CD4-positive, alpha-beta T cell treated with Interferon alpha-2 for 1 hour (primary cell): ENCODE data around the gene DPH2.

Experiments
- DNase-seq, 2 donors: peaks; one replicate each; pipeline ENCODE4 v3.0.0-alpha.2; 2020 to 2022

Gene DPH2

DNA sequence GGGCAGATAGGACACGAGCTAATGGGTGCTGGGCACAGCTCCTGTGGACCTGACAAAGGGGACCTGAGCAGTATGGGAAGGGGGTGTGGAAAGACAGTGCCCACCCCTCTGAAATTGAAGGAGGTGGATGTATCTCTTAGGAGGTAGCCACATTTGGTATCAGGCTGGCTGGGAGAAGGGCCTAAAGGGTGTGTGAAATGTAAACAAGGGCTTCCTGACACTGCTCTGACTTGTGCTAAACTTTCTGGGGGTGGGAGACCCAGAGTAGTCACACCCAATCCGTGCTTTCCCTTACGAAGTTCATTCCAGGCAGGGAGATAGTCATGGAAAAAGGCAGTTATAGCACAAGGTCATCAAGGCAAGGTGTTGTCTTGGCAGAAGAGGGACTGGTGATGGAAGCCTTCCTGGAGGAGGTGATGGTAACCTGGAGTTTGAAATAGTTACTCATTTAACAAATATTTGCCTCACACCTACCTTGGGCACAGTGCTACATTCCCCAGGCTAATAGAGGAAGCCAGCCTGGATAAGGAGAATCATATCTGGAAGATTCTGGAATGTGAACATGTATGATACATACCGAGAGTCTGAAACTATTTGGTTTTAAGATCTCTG, 16.3 kb downstream of the DPH2 start:
- no peak for DNase-seq

DNA sequence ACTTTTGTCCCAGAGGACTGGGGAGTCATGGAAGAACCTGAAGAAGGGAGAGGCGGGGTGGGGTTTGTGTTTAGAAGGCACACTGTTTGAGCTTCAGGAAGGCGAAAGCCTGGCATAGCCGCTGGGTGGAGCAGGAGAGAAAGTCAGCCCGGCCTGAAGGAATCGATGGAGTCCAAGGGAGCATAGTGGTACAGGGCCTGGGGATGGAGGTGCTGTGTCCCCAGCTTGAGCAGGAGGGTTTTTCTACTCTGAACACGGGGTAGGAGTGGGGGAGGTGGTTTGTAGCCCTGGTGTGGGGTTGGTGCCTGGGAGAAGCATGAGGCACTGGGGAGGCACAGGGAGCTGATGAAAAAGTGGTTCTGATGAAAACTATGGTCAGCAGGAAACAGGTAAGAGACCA, 16.9 kb downstream of the DPH2 start:
- DNase-seq, result no peak

DNA sequence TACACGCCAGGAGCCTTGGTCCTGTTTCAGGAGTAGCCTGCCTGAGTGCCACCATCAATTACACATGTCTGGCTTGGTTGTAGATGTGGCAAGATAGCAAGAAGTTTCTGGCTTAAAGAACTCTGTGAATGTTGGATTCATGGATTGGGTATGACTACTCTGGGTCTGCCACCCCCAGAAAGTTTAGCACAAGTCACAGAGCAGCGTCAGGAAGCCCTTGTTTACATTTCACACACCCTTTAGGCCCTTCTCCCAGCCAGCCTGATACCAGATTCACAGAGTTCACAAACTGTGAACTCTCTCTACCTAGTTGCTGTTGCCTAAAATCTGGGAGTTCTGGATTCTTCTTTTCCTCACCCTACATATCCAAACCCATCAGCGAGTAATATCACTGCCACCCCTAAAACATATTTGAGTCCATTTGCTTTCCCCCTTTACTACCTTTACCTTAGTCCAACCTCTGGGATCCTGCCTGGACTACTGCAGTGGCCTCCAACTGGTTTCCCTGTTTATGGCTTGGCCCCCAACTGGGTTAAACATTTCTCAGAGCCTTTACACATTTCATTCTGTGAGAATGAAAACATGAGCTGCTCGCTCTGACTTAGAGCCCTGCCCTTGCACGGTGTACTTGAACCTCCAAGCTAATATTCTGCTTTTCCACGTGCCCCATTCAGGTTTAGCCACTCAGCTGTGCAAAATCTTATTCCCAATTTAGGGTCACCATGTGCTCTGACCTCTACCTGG, 17.5 kb downstream of the DPH2 start:
- no peak for DNase-seq

DNA sequence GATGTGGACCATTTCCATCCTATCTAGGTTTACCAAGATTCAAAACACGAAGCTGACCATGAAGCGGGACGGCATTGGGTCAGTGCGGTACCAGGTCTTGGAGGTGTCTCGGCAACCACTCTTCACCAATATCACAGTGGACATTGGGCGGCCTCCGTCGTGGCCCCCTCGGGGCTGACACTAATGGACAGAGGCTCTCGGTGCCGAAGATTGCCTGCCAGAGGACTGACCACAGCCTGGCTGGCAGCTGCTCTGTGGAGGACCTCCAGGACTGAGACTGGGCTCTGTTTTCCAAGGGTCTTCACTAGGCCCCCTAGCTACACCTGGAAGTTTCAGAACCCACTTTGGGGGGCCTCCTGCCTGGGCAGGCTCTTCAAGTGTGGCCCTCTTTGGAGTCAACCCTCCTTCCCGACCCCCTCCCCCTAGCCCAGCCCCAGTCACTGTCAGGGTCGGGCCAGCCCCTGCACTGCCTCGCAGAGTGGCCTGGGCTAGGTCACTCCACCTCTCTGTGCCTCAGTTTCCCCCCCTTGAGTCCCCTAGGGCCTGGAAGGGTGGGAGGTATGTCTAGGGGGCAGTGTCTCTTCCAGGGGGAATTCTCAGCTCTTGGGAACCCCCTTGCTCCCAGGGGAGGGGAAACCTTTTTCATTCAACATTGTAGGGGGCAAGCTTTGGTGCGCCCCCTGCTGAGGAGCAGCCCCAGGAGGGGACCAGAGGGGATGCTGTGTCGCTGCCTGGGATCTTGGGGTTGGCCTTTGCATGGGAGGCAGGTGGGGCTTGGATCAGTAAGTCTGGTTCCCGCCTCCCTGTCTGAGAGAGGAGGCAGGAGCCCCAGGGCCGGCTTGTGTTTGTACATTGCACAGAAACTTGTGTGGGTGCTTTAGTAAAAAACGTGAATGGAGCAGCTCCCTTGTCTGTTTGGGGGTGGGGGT, 20.7 kb downstream of the DPH2 start:
- DNase-seq, result no peak

DNA sequence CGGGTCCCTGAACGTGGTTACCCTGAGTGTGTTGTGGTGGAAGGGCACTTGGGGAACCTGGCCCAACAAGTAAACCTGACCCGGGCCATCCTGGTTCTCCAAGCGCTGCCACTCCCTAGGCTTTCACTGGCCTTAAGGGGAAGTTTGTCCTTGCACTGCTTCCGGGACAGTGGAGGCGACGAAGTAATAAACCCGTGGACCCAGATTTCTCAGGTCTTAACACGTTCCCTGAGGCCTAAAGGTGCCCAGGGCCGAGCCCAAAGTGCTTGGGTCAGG, 21.3 kb downstream of the DPH2 start:
- DNase-seq, result no peak

DNA sequence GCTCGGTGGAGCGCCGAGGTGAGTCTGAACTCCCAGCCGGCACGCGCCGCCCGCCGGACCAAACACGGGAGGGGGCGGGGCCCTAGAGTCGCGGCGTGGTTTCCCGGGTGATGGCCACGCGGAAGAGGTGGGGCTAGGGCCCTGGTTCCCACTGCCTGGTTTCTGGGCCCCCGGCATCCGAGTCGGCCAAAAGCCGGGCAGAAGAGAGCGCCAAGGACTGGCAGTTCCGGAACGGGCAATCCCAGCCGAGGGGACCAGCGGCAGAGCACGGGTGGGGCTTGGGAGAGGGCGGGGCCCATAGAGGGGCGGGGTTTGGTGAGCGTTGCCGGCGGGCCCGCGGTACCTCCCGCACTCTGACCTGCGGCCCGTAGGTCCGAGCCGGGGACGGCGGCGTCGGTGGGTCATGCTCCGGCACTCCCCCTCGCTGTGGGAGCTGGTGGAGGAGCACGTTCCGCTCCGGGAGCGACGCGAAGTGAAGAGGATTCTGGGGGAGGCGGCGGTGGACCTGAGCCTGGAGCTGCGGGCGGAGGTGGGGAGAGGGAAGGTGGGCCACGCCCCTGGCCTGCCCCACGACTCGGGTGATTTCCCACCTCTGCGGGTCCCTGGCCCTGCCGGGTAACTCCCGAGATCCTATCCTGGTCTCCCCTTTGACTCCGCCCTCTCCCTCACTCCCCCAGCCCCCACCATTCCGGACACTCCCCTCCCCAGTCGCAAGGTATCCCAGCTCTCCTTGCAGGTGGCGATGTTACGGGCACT, 21.8 kb downstream of the DPH2 start, which contains the start of gene CCDC24:
Gene CCDC24 (plus strand): TSS at position 124 of the 756 bp plus-strand sequence. CDS start 280 bp downstream, at position 404.
- peak; percentile 72 to 83 for DNase-seq

DNA sequence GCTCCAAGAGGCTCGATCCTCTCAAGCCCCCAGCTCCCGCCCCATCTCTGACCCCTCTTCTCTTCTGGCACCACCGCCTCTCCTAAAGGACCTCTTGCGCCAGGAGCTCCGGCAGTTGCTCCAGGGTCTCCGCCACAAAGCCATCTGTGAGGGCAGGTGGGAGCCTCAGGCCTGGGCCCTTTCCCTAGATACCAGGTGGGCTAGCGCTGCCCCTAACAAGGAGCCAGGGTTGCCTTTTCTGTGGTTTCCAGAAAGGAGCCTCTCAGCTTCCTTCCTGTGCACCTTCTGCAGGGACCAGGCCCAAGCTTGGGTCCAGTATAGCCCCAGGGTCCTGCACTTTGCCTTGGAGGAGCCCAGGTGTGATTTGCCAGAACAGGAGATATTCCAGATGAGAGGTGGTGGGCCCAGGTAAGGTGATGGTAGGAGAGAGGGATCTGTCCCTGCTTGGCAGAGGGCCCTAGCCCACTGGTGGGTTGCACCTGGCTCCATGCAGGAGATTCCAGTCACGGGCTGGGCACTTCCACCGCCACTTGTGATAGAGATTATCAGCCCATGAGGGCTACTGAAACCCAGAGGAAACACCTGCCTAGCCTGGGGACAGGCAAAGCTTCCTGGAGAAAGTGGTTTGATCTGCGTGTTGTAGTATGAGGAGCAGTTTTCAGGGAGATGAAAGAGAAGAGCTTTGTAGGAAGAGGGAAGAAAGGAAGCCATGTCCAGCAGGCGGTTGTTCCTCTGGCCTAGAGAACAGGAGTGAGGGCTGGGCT, 22.6 kb downstream of the DPH2 start:
- no peak for DNase-seq

DNA sequence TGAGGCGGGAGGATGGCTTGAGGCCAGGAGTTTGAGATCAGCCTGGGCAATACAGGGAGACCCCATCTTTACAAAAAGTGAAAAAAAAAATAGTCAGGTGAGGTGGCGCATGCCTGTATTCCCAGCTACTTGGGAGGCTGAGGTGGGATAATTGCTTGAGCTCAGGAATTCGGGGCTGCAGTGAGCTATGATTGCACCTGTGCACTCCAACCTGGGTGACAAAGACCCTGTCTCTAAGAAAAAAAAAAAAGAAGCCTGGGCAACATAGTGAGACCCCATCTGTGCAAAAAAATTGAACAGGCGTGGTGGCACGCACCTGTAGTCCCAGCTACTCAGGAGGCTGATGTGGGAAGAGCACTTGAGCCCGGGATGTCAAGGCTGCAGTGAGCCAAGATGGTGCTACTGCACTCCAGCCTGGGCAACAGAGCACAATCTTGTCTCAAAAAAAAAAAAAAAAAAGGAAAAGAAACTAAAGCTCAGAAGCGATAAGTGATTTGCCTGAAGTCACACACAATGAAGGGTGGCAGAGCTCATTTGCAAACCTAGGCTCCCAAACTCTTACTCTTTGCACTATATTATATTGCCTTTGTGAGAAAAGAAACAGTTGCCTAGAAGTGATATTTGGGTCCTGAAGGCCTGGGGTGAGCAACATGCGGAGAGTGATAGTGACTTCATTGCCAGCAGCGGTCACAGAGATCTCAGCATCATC, 23.6 kb downstream of the DPH2 start:
- DNase-seq, result no peak

DNA sequence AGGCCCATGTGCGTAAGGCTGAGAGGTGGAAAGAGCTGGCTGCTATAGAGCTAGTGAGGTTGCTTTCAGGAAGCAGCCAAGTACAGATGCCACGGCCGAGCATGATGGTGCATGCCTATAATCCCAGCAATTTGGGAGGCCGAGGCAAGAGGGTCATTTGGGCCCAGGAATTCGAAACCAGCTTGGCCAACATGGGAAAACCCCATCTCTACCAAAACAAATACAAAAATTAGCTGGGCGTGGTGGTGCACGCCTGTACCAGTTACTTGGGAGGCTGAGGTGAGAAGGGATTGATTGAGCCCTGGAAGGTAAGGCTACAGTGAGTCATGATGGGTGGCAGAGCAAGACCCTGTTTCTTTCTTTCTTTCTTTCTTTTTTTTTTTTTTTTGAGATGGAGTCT, 24.3 kb downstream of the DPH2 start:
- no peak for DNase-seq

DNA sequence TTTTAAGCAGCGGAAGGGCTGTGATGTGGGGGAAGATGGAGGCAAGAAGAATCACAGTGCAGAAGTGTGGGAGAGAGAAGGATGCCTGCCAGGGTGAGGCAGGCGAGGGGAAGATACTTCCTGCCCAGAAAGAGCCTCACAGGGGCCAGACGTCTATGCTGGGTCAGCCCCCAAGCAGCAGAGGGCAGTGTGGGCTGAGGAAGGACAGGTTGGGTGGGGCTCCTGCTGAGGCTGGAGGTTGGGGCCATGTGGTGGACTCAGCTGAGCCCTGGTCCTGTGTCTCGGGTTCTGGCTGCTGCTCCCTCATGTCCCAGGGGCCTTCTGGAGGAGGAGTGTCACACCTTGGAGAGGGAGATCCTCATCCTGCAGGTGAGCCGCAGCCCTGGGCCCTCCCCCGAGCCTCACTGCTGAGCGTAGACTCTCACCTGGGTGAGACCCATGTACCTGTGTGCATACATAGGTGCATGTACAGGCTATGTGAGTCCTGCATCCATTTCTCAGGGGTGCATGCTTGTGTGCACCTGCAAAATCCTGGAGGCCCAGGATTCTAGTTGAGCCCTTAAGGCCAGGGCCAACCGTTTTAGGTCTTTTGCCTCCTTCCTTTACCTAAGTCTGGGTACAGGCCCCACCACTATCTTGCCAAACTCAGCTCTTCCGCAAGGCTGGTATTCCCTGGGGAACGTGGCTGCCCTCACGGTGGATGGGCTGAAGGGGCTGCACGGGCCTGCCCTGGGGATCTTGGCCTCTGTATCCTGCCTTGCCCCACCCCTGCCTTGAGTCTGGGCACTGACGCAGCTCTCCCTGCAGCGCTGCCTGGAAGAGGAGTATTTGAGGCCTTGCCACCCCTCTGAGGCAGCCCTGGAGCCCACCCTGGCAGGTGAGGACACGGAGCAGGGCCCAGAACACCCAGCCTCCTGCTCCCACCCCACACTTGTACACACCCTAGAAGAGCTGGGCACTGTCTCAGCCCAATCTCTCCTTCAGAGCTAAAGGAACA, 25.3 kb downstream of the DPH2 start:
- no peak for DNase-seq

DNA sequence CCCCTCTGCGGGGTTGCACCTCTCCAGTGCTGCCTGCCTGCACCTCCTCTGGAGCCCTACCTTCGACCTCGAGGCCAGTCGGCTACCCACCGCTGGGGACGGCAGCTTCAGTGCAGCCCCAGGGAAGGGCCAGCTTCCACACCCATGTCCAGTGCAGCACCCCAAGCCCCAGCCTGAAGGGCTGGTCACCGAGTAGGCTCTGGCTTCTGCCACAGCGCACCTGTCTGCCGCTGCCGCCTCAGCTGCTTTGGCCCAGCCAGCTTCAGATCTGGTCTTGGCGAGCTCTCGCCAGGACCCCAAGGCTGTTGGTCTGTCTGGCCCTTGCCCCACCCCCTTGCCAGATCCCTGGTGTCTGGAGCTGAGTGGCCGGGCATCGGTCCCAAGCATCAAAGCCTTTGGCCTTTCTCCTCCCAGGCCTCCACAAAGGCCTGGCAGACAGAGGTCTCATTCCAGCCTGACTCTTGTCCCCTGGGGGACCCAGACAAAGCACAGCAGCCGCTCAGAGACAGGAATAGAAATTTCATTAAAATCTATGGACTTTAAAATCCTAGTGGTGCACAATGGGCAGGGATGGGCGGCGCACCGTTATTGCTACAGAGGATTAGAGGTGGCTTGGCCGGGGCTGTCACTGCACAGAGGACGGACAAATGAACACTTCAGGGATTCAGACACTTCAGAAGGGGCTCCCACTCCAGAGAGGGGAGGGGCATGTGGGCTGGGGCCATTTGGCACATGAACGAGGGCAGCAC, 26.3 kb downstream of the DPH2 start:
- DNase-seq, result no peak

DNA sequence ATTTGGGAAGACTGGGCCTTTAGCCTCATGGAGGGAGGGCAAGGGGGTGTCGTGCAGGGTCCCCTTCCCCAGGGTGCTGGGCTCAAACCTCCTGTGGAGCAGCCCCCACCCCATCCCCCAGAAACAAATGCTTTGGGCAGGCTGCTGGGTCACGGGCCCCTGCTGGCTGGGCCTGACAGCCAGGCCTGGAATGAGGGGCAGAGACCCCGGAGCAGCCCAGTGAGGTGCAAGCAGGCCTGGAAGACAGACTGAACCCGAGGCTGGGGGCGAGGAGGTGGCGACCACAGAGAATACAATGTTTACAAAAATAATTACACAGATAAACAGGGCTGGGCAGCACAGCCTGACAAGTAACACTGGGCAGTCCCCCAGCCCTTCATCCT, 26.9 kb downstream of the DPH2 start:
- no peak for DNase-seq

DNA sequence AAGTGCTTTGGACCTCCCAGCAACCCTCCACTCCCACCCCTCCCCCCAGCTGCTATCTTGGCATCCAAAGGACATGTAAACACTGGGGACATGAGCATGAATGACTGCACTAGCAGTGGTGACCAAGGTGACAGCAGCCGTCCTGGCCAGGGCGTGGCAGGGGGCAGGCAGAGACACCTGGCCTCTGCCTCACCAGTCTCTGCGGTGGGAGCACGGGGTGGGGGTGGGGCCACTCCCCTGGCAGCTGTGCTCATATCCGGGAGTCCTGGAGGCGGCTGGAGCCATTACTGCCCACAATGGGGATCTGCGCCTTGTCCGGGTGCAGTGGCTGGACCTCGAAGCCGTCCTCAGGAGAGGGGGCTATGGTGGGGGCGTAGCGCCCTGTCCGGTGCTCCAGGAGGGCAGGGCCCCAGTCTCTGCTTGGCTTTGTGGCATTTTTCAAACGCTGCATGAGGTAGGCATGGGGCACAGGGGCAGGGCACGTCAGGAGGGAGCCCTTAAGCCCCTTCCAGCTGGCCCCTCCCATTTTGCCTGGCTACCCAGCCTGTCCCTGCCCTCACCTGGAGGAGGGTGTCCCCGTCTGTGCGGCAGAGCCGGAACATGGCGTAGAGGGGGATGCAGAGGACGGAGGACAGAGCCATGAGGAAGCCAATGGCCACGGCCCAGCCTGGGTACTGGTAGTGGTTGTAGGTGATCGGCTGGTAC, 27.6 kb downstream of the DPH2 start:
- DNase-seq, result no peak

DNA sequence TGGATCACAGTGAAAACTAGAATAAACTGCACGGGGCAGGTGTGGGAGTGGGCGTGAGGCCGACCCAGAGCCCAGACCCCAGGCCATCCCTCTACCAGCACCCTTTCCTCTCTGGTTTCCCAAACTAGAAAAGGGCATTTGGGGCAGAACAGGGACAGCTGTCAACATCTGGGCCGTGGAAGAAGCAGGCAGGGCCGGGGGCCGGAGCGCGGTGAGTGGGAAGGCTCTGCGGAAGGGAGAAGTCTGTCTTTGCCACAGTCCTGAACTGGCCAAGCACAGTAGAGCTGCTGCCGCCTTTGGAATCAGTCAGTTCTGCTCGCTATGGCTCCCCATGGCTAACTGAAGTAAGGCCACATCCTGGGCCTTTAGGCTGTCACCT, 28.2 kb downstream of the DPH2 start:
- no peak for DNase-seq

DNA sequence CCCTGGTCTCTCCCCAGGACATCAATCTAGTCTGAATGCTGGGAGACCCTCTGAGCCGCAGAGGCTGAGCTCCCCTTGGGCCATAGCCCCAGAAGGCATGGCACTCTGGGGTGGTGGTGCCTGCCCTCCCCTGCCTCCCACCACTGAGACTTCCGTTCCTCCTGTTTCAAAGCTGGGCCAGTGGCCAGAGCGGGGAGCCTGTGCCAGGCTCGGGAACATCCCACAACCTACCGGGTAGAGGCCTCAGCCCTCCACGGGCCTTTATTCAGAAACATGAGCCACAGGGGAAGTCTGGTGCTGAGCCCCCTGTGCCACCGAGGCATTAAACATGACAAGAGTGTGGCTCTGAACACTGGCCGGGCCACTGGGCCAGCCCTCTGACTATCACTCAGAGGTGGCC, 29.6 kb downstream of the DPH2 start:
- DNase-seq, result no peak

DNA sequence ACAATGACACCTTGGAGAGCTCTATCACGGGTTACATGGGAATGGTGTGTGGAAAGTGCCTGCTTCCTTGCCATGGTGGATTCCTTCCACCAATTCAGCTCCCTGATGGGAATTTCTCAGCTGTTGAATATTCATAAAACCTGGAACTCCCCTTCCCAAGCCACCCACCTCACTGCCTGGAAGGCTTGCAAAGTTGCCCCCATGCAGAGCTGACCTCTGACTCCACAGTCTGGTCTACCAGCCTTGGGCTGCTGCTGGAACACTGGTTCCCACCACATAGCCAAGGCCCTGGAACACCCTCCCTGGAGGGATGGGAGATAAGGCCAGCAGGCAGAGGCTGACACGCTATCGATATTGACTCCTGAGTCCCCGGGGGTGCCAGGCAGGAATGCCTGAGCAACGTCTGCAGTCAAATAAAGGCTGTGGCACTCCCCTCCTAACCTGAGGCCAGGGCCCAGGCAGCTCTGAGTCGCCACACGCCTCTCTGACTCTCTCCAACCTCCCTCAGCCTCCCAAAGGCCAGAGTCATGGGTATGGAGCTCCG, 30.4 kb downstream of the DPH2 start:
- no peak for DNase-seq

DNA sequence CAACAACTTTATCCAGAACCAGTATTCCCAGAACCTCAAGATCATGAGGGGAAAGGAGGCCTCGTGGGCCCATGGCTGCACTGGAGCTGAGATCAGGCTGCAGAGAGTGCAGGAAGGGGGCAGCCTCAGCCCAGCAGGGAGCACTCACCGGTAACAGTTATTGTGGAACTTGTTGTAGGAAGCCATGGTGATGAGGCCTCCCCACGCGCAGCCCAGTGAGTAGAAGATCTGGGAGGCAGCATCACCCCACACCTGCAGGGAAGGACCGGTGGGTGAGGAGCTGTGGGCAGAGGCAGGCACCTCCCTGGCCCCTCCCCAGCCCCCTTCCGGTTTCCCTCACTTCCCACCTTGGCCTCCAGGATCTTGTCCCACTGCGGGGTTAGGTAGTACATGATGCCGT, 32.4 kb downstream of the DPH2 start:
- DNase-seq, result no peak

DNA sequence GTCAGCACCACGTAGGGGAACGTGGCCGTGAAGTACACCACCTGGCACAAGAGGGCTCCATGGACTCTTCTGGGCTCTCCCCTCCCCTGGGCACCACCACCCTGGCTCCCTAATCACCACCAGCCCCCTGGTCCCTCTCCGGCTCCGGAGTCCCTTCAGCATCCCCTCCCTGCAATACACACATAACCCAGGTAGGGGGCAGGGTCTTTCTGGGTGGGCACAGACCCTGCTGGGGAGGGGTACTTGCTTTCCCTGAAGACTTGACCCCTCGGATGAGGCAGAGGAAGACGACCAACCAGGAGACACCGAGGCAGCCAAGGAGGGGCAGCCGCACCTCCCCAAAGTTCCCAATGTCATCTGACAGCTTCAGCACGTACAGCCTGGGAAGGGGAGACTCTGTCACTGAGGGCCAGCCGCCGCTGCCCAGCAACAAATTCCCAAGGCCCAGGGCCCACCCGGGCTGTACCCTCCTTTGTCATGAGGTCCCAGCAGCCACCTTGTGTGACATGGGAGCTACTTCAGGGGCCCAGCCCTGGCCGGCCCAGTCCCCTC, 32.9 kb downstream of the DPH2 start:
- no peak for DNase-seq
